GM19324 (cell line): ENCODE data around the gene KDM4B.

Experiments used
- ATAC-seq: cut with Tn5 transposase; IDR thresholded peaks from one replicate; pipeline ENCODE4 v1.9.1; 2021; ENCODE audit warnings: mild to moderate bottlenecking, moderate library complexity; ENCODE audit not compliant: unreplicated experiment, low FRiP score

KDM4B gene

DNA sequence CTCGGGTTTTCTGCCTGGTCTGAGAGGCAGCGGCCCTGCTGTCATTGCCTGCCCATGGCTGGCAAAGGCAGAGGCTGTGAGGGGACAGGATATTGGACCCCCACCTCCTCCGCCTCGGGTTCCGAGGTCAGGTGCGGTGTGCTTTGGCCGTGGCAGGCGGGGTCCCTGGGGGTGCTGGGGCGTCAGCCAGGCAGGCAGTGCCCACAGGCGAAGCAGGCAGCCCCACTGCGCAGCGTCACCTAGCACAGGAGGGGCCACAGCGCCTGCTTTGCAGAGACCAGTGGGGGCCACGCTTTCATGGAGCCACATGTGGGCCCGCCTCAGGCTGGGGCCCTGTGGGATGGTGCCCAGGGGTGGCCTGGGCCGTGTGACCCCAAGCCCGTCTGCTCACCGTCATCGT lies 96.0 kb downstream of the KDM4B start:
- ATAC-seq, result no peak

DNA sequence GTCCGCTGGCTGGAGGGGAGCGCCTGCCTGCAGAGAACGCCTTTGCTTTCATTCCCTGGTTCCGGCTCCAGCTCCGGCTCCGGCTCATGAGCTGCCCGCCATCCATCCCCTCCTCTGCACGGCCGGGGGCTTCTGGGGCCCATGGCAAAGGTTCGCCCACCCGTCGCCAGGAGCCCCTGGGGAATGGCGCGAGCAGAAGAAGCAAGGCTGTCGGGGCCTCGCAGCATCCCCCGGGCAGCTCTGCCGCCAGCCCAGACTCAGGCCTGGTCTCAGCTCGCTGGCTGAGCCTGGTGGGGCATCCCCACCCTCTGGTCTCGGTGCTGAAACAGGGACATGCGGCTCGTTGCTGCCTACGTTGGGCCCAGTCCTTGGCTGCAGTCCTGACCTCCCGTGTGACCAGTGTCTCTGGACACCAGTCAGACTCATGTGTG lies 96.8 kb downstream of the KDM4B start:
- ATAC-seq, result no peak

DNA sequence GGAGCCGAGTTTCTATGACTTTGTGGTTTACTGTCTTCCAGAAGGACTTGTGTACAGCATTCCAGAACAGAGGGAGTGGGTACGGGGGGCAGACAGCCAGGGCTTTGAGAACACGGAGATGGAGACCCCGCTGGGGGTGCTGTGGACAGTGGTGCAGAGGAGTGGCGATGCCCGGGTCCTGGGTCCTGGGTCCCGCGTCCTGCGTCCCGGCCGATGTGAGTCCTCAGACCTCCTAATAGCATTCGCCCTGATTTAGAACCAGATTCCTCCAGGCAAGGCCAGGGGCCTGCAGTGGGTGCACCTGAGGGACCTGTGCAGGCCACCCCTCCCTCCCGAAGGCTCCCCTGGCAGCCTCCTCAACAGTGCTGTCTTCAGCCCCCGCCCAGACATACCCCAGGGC lies 97.9 kb downstream of the KDM4B start:
- ATAC-seq, result no peak

DNA sequence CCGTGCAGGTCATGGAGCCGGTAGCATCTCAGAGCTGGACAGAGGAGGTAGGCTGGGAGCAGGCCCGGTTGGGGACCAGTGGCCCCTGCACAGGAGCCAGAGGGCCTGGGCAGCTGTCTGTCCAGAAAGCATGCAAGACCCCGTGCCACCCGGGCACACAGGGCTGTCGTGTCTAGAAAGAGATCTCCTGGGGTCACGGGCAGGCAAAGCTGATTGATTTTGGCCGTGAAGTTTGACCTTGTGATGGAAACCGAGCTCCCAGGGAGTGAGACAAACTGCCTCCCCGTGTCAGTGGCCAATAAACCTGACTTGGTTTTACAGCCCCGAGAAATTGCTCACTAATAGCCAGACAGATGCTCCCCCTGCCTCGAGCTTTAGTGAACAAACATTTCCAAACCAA lies 98.8 kb downstream of the KDM4B start:
- ATAC-seq, result no peak

DNA sequence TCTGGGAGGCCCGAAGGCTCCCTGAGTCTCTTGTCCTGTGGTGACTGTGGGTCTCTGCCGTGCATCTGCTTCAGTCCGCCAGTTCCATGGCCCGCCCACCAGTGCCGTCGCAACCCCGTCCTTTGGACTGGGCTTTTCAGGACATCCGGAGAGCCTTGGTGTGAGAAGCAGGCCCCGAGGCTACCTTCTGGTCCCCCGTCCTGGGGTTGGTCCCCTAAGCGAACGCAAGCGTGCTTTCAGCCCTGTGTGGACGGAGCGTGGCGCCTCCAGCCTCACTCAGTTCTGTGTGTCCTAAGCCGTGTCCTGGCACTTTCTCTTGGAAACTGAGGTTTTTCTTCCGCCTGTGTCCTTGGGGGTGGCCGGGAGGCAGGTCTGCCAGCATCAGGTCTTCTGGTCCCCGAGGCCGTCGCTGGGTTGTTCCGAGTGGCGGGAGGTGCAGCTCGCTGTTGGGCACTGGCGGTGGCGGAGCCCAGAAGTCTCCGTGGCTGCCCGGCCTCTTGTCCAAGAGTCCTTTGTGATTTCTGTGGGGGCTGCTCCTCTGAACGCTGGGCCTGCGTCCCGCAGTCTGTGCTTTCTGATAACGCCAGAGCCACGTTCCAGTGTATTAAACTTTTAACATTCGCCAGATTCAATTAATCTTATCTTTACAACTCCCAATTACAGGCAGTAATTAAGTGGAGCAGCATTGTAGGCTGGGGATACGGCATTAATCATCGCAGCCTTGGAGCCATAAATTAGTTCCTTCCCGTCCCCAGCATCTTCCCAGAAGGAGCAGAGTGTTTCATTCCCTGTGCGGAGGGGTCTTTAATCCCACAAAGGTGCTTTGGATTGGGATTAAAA lies 99.5 kb downstream of the KDM4B start:
- ATAC-seq, result no peak

DNA sequence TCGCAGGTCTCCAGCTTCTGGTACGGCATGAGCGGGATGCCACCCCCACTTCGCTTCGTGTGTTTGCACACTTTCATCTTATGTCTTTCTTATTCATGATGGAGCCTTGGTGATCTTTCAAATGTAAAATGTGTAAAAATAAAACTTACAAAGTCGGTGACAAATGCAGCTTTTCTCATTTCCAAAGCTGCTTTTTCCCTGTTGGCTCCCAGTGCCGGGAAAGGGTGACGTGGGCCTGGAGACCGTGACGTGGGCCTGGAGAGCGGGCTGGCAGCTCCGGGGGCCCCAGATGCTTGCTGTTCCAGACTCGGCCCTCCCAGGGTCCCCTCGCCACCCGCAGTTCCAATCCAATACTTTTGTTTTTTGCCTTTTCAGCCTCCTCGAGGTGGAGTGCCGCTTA lies 101.4 kb downstream of the KDM4B start:
- no peak for ATAC-seq

DNA sequence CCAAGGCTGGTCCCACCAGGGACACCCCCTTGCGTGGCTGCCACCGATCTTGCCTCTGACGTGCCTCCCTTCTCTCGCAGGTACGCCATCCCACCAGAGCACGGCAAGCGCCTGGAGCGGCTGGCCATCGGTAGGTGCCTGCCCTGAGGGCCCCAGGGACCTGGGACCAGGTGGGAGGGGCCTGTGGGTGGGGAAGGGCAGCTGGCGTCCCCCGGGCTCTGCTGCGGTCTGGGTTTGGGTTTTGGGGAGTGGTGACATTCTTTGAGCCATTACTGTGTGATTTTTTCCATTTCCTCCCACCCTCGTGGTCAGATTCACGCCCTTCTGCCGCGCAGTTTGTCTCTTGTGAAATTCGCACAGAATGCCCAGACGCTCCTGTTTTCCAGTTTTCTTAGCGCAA lies 102.0 kb downstream of the KDM4B start:
- ATAC-seq, result no peak

DNA sequence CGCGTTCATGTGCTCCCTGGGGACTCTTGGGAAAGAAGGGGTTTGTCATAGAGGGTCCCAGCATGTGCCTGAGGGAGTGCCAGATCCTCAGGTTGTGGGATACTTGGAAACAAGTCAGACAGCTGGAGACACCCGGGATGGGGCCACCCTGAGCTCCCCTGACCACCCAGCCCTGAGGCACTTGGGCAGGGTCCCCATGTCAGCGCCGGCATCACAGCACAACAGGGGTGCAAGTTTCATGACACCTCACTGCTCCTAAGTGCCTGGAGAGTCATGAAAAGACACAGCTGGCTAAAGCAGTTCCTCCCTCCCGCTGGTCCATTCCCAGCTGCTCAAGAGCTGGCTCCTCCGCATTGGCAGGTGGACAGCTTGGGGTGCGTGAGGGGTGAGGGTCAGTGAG lies 102.7 kb downstream of the KDM4B start:
- no peak for ATAC-seq

DNA sequence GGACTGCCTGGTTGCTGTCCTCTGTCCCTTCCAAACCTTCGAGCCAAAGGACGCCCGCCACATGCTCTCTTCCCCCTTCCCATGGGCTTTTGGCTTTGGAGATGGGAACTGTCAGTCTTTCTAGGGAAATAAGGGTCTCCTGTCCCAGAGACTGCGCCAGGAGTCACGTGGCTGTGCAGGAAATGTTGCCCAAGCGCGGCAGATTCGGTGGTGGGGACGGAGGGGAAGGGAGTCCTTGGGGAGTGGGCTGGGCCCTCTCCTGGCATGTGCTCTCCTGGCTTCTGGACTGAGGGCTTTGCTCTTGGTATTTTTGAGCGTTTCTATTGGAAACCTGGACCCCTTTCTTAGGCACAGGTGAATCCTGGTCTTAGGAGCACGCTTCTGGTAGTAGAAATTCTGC lies 103.2 kb downstream of the KDM4B start:
- ATAC-seq, result no peak

DNA sequence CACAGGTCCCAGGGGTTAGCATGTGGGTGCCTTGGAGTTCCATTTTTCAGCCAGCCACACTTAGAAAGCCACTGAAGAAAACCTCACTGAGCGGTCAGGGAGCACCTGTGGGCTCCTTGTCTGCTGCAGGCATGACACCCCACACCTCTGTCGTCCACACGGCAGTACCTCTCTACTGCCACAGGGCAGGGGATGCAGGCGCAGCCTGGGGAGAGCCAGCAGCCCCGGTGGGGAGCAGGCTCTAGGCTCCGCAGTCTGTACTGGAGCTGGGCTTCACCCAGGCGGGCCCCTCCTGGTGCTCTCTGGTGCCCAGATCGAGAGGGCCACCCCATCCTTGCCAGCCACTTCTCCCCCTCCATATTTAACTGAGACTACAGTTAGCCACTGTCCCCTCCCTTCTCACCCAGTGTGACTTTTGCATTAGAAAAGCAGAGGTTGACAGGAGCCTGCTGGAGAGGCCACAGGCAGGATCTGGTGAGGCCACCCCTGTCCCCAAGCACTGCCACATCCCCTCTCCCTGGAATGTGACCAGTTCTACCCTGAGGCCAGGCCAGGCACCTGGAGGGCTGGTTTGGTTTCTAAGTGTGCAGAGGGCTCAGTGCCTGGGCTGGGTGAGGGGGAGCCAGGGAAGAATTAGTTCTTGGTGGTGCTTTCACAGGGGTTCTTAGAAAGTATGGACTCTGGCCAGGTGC lies 104.4 kb downstream of the KDM4B start:
- no peak for ATAC-seq

DNA sequence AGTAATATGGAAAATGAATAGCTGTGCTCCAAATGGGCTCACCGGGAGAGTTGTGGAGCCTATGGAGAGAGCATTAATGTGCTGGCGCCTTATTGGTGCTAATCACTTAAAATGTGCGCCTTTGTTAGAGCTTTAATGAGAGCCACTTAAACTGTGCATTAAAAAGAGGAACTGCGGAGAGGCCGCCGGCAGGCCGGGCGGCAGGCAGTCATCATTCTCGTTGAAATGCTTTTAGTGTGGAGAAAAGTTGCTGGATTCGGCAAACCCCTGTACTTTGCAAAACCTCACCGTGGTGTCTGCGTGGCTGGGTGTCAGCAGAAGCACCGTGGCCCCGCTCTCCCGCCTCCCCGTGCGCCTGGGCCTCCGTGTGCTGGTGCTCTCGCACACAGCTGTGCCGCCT lies 105.5 kb downstream of the KDM4B start:
- no peak for ATAC-seq

DNA sequence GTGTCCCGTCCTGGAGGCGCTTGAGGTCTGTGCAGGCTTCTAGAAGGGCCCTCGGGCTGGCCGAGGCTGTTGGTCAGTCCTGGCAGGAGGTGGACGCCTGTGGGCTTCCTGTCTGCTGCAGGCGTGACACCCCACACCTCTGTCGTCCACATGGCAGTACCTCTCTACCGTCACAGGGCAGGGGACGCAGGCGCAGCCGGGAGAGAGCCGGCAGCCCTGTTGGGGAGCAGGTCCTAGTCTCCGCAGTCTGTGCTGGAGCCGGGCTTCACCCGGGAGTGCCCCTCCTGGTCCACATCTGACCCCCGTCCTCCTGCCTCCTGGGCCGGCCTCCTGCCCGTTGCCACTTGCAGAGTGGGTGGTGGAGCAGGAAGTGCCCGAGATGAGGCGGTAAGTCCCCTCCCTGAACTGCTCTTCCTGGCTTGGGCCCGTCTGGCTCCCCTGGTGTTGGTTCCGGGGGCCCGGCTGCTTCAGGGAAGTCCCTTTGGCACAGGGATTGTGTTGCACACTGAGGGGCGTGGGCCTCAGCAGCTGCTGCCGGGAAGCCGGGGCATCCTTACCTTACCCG lies 106.0 kb downstream of the KDM4B start:
- no peak for ATAC-seq

DNA sequence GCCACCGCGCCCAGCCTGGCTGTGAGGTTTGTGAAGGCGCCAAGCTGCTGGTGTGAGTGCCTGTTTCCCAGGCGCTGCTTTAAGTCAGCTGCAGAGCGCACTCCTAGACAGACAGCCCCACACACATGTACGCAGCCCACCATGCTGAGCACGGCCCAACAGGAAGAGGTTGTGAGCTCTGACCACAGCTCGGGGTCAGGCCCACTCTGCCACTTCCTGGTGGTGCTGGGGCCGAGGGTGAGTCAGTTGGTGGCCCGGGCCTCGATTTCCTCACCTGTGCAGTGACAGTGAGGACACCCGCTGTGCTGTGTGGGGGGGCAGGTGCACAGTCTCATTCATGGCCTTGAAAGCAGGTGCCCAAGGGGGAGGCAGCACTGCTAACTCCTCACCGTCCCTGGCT lies 106.7 kb downstream of the KDM4B start:
- ATAC-seq, result no peak

DNA sequence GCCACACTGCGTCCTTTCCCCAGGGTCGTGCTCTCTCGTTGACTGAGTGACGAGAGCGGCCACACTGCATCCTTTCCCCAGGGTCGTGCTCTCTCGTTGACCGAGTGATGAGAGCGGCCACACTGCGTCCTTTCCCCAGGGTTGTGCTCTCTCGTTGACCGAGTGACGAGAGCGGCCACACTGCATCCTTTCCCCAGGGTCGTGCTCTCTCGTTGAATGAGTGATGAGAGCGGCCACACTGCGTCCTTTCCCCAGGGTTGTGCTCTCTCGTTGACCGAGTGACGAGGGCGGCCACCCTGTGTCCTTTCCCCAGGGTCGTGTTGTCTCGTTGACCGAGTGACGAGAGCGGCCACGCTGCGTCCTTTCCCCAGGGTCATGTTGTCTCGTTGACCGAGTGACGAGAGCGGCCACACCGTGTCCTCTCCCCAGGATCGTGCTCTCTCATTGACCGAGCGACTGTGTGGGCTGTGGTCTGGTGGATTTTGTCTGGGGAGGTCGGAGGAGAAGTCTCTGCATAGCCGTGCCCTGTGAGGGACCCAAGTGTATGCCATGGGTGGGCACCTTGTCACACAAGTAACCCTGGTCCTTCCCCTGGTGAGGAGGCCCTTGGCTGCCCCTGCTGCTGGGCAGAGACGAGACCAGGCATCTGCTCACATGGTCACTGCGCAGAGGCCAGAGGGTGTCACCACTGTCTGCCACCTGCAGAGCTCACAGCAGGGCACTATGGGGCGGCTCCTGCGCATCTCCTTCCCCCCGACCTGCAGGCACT lies 107.7 kb downstream of the KDM4B start:
- ATAC-seq, result no peak

DNA sequence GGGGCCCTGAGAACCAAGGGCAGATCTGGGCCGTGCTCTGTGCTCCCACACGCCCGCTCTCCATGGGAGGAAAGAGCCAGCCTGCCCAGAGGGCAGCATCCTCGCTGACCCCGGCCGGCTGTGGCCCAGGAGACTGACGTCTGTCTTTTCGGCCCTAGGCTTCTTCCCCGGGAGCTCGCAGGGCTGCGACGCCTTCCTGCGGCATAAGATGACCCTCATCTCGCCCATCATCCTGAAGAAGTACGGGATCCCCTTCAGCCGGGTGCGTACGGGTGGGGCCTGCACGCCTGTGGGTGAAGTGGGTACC lies 108.2 kb downstream of the KDM4B start:
- ATAC-seq, result no peak

DNA sequence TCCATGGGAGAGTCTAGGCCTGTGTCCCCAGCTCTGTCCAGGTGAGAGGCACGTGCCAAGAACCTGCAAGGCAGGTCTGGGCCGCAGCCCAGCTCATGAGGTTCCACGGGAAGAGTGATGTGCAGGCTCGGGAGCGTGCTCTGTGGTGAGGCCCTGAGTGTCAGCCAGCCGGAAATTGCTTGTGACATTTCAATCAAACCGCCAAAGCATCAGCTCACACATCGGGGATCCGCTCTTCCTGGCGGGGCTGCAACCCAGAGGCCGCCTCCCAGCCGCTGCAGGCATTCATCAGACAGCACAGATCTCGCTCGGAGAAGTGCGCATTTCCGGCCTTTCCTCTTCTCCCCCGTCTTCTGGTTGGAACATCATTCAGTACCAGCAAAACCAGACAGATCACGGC lies 109.3 kb downstream of the KDM4B start:
- ATAC-seq, result no peak

DNA sequence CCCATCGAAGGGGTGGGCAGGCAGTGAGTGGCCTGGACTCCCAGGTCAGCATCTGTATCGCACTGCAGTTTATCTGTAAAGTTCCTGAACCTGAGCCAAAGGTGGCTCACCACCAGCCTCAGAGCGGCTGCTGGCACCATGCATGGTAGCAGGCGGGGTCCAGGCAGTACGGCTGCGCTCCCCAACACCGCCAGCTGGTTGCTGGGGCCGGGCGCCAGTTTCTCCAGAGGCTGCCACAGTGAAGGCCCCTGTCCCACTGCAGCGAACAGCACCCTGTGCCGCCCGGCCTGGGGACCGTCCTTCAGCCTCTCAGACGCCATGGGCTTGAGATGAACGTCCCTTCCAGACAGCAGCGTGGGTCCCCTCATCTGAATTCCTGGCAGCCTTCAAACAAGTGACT lies 109.8 kb downstream of the KDM4B start:
- ATAC-seq, result no peak

DNA sequence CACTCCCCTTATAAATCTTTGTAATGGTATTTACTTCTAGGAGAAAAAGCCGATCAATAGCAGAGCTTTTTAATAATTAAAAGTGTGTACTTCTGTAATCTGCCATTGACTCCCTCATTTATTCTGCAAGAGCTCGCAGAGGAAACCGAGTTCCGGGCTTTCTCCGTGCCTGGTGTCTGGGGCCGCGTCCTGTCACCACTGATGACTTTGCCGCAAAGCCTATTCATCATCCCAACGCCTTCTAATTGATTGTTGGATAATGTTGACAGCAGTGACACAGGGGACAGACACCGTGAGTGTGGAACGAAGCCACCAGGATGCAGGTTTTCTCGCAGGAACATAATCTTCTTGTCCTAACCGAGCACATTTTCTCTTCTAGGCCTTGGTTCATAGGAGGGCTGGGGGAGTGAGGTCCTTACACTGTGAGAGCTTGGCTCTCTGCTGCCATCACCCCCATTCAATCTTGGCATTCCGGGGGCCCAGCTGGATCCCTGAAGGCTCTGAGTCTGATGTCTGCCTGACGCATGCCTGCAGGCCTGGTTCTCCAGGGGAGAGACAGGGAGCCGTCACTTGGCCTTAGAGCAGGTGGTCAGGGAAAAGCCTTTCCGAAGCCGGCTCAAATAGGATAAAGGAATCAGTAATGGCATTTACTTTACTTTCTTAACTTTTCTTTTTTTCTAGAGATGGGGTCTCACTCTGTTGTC lies 110.3 kb downstream of the KDM4B start:
- ATAC-seq, result no peak

DNA sequence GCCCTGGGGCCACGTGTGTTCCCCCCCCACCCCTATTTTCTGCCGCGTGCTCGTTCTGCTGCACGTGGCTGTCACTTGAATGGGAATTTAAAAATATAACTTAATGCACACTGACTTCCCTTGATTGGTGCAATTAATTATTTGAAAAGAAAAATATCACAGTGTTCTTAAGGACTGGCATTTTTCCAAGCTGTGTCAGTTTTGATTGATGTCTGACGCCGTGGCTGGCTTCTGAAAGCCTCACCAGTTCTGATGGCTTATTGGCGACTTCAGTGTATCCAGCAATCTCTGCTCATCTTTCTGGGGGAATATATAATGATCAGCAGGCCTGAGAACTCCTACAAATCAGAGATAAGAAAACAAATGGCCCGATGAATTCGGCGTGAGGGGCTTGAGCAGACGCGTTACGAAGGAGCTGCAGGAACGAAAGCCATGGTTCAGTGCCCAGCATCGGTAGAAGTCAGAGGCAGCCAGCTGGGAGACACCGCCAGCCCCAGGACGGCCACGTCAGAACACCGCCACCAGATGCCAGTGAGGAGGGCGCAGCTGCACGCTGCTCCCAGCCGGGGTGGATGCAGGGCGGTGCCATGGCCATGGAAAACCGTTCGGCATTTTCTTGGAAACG lies 111.2 kb downstream of the KDM4B start:
- ATAC-seq, result no peak

DNA sequence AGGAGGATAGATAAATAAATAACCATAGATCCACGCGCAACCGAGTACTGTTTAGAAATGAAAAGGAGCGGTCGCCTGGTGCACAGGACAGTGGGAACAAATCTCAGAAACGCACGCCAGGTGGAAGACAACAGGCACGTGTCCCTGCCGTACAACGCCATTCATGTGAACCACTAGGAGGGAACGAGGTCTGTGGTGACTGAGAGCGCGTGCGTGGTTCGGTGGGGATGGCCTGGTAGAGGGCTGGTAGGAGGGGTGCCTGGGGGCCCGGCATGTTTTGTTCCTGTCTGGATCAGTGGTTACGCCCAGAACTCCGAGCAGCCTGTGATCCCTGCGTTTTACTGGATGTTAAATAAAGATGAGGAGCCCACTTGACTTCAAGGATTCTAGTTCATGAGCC lies 111.9 kb downstream of the KDM4B start:
- no peak for ATAC-seq
